OCI-LY7 (cell line): ENCODE results near the gene TDRD12. TPM values are rescaled to one million over a fixed set of nuclear protein-coding genes. Genes with fewer than 3 reads are reported as not detected.
"Not testable (repeated sequence)": the region's sequence is repeated elsewhere in the genome, so short reads cannot be mapped to it uniquely, and the experiment has no call there.

ENCODE experiments used
- BruUV-seq: library from RNA; stranded (reverse); fragments of 400-500 nt; replicated peaks from 2 replicates; lab custom pipeline; 2021; lab: Mats Ljungman, UMichigan
- CTCF ChIA-PET: fragments of 300-600 bp; sonication (Branson Sonifier 250); formaldehyde crosslinking; loops from one replicate; lab custom pipeline; 2022; ENCODE audit warnings: antibody characterized with exemption; ENCODE audit not compliant: unreplicated experiment; lab: Charles Lee
- POLR2A ChIA-PET: fragments of 300-600 bp; sonication (Branson Sonifier 250); formaldehyde crosslinking; loops from one replicate; lab custom pipeline; 2022; ENCODE audit warnings: antibody characterized with exemption; lab: Charles Lee
- DNase-seq: peaks from one replicate; pipeline ENCODE4 v3.0.0-alpha.2; 2015; ENCODE audit warnings: low spot score
- H2AFZ ChIP-seq: fragments of 200-600 bp; sonication (generic), shearing (Covaris generic); 2 replicates; pipeline ENCODE4 v1.6.1; 2014; ENCODE audit warnings: mild to moderate bottlenecking, antibody characterized with exemption, low read length, moderate library complexity
- H3K27ac ChIP-seq: fragments of 200-600 bp; sonication (generic); 2 replicates; pipeline ENCODE4 v1.5.1; 2014; ENCODE audit warnings: mixed run types, low read depth, mild to moderate bottlenecking, moderate library complexity, low read length, inconsistent platforms; ENCODE audit not compliant: poor library complexity, severe bottlenecking
- H3K36me3 ChIP-seq: fragments of 200-600 bp; sonication (generic); 2 replicates; pipeline ENCODE4 v1.6.1; 2014; ENCODE audit warnings: mild to moderate bottlenecking, antibody characterized with exemption, low read length, moderate library complexity, mixed read lengths; ENCODE audit not compliant: insufficient read depth
- H3K4me1 ChIP-seq: fragments of 200-600 bp; sonication (generic); 2 replicates; pipeline ENCODE4 v1.5.1; 2014; ENCODE audit warnings: mild to moderate bottlenecking, low read length; ENCODE audit not compliant: insufficient read depth, poor library complexity, severe bottlenecking
- H3K4me2 ChIP-seq: fragments of 200-600 bp; sonication (generic); 2 replicates; pipeline ENCODE4 v1.6.1; 2014; ENCODE audit warnings: mild to moderate bottlenecking, low read length
- H3K4me3 ChIP-seq: fragments of 200-600 bp; sonication (generic); 2 replicates; pipeline ENCODE4 v1.5.1; 2014; ENCODE audit warnings: mild to moderate bottlenecking, low read depth, low read length; ENCODE audit not compliant: poor library complexity, severe bottlenecking
- H3K79me2 ChIP-seq: fragments of 200-600 bp; sonication (generic); 2 replicates; pipeline ENCODE4 v1.6.1; 2016; ENCODE audit warnings: low read depth, mild to moderate bottlenecking, low read length, moderate library complexity, mixed read lengths; ENCODE audit not compliant: insufficient read depth
- H3K9me2 ChIP-seq: fragments of 200-600 bp; sonication (generic); 2 replicates; pipeline ENCODE4 v1.6.1; 2016; ENCODE audit warnings: mild to moderate bottlenecking, low read length, mixed read lengths; ENCODE audit not compliant: insufficient read depth
- H3K9me3 ChIP-seq: fragments of 200-600 bp; sonication (generic); 2 replicates; pipeline ENCODE4 v1.6.1; 2014; ENCODE audit warnings: mild to moderate bottlenecking, mixed run types, low read length, mixed read lengths
- H4K20me1 ChIP-seq: fragments of 200-600 bp; sonication (generic); 2 replicates; pipeline ENCODE4 v1.6.1; 2014; ENCODE audit warnings: mild to moderate bottlenecking, antibody characterized with exemption, low read length, moderate library complexity, mixed read lengths; ENCODE audit not compliant: insufficient read depth
- EZH2phosphoT487 ChIP-seq: fragments of 200-600 bp; sonication (generic); IDR thresholded peaks from 2 replicates; pipeline ENCODE4 v1.6.1; 2018; ENCODE audit warnings: low read depth, borderline replicate concordance, mild to moderate bottlenecking, mixed run types, antibody characterized with exemption, low read length, moderate library complexity, mixed read lengths
- intact Hi-C: fragments of 100-400 bp; cut with micrococcal nuclease; formaldehyde crosslinking; loops from one replicate; pipeline ENCODE4 v1.10.0; 2022; ENCODE audit not compliant: unreplicated experiment
- total RNA-seq, 2 experiments: library from RNA; depleted of rRNA in 1 of 2; stranded (reverse); fragments of >200 nt in 1 of 2; shearing (Covaris generic) in 1 of 2; gene quantifications; 2 replicates each; pipeline ENCODE4 v1.2.3, GENCODE V29; 2014 to 2022
- TF ChIP-seq, protein P1 (sequence below): fragments of 200-600 bp; sonication (generic); conservative IDR thresholded peaks from 2 replicates; pipeline ENCODE4 v1.5.1; 2014; ENCODE audit warnings: mild to moderate bottlenecking, antibody characterized with exemption, low read length, moderate library complexity, mixed read lengths

Gene TDRD12
- total RNA-seq, 2 experiments from 2014 or later, result not detected

DNA sequence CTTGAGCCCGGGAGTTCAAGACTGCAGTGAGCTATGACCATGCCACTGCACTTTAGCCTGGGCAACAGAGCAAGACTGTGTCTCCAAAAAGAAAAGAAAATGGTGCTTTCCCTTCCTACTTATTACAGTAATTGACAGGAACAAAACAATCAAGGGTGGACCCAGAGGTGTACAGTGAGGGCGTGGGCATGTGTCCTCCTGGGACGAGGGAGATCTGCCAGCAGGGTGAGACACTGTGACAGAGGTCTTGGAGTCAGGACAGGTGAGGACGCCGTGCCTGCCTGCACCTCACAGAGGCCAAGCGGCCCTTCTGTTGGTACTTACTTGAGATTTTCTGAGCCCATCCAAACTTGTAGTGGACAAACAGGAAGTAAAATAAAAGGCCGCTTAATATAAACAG lies 113.3 kb downstream of the TDRD12 start:
- H3K9me2 ChIP-seq, DNase-seq, H3K9me3 ChIP-seq, H3K36me3 ChIP-seq, H4K20me1 ChIP-seq, H2AFZ ChIP-seq, H3K27ac ChIP-seq, POLR2A ChIA-PET, intact Hi-C loops, H3K4me1 ChIP-seq, H3K4me3 ChIP-seq, H3K4me2 ChIP-seq, BruUV-seq, CTCF ChIA-PET, H3K79me2 ChIP-seq: not testable (repeated sequence)

DNA sequence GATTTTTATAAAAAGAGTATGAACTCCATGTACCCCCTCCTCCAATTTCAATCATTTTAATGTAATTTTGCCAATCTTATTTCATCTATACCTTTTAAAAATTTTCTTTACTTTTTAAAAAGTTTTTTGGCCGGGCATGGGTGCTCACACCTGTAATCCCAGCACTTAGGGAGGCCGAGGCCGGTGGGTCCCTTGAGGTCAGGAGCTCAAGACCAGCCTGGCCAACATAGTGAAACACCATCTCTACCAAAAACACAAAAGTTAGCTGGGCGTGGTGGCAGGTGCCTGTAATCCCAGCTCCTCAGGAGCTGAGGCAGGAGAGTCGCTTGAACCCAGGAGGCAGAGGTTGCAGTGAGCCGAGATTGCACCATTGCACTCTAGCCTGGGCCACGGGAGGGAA lies 113.8 kb downstream of the TDRD12 start:
- H2AFZ ChIP-seq, intact Hi-C loops, H3K79me2 ChIP-seq, POLR2A ChIA-PET, H3K9me3 ChIP-seq, H3K4me3 ChIP-seq, H3K4me2 ChIP-seq, H3K9me2 ChIP-seq, H3K36me3 ChIP-seq, H3K4me1 ChIP-seq, DNase-seq, H3K27ac ChIP-seq, CTCF ChIA-PET, H4K20me1 ChIP-seq, BruUV-seq: not testable (repeated sequence)

DNA sequence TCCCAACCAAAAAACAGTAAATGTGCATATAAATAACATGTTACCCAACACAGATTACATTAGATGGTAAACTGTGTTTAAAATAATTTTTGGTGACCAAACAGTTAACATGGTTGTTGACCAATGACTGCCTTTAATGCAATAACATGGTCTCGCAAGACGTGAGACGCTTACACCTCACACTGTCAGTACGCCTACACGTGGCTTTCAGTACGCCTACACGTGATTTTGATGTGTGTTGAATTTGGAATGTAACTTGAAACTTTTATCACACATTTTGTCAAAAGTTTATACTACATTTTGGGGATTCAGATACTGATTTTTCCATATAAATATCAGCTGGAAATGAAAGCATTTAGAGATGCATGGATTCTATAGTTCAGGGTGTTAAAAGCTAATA lies 118.0 kb downstream of the TDRD12 start:
- TF ChIP-seq, protein P1, sequence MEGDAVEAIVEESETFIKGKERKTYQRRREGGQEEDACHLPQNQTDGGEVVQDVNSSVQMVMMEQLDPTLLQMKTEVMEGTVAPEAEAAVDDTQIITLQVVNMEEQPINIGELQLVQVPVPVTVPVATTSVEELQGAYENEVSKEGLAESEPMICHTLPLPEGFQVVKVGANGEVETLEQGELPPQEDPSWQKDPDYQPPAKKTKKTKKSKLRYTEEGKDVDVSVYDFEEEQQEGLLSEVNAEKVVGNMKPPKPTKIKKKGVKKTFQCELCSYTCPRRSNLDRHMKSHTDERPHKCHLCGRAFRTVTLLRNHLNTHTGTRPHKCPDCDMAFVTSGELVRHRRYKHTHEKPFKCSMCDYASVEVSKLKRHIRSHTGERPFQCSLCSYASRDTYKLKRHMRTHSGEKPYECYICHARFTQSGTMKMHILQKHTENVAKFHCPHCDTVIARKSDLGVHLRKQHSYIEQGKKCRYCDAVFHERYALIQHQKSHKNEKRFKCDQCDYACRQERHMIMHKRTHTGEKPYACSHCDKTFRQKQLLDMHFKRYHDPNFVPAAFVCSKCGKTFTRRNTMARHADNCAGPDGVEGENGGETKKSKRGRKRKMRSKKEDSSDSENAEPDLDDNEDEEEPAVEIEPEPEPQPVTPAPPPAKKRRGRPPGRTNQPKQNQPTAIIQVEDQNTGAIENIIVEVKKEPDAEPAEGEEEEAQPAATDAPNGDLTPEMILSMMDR, result no peak
- no peak for TF ChIP-seq EZH2phosphoT487
- H3K9me3 ChIP-seq, result no peaks in the 10 kb centered on the region
- intact Hi-C loops, result no loop called here
- ChIA-PET CTCF (no interaction called here), POLR2A (no interaction called here)
- H2AFZ ChIP-seq, result no peak overlapping the region
- no peaks in the 10 kb centered on the region for H4K20me1 ChIP-seq
- no peaks in the 10 kb centered on the region for H3K4me1 ChIP-seq
- no peaks in the 10 kb centered on the region for H3K9me2 ChIP-seq
- BruUV-seq, result no TSS peak
- H3K4me2 ChIP-seq, result no peak overlapping the region
- no peak overlapping the region for H3K4me3 ChIP-seq
- no peaks in the 10 kb centered on the region for H3K79me2 ChIP-seq
- H3K27ac ChIP-seq, result no peak overlapping the region
- H3K36me3 ChIP-seq, result no peaks in the 10 kb centered on the region
- no peak for DNase-seq

DNA sequence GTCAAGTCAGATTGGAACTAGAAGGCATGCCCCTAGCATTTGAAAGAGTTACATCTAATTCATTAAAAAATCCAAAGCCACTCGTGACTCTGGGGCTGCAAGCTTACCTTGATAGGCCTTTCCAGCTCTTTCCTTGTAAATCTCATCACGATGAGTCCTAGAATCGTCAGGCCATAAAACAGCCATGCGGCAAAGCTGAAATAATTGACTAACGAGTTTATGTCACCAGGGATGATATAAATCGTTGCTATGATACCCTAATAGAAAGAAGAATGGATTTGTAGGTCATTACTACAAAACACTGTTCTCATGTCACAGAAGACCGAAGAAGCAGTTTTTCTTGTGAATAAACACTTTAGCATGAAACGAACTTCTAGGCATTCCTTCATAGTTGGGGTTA lies 122.5 kb downstream of the TDRD12 start:
- Histone ChIP-seq H3K36me3 (no peaks in the 10 kb centered on the region), H2AFZ (no peak overlapping the region), H4K20me1 (no peaks in the 10 kb centered on the region), H3K27ac (no peak overlapping the region), H3K79me2 (no peaks in the 10 kb centered on the region), H3K9me3 (no peaks in the 10 kb centered on the region), H3K4me3 (no peak overlapping the region), H3K4me1 (no peaks in the 10 kb centered on the region), H3K9me2 (no peaks in the 10 kb centered on the region), H3K4me2 (no peak overlapping the region)
- BruUV-seq, result no TSS peak
- POLR2A ChIA-PET, result interaction anchor here (1.7 kb wide), 1 partner anchor 12 kb away, joined by 3 read pairs; no protein-coding TSS in a partner anchor
- CTCF ChIA-PET, result no interaction called here
- TF ChIP-seq EZH2phosphoT487, result no peak
- TF ChIP-seq, protein P1, result no peak
- no peak for DNase-seq
- intact Hi-C loops, result no loop called here
